Right ventricle myocardium inferior (tissue), 1 donor: ENCODE results near the gene PLA2G4B. TPM values are rescaled to one million over a fixed set of nuclear protein-coding genes. Genes with fewer than 3 reads are reported as not detected.

Source experiments
- ATAC-seq: fragments of 200-7000 bp; cut with Tn5 transposase; one replicate; pipeline ENCODE4 v1.9.1; 2020; ENCODE audit warnings: mild to moderate bottlenecking, moderate library complexity
- DNase-seq: peaks from one replicate; pipeline ENCODE4 v3.0.0; 2021; ENCODE audit errors: missing footprints
- intact Hi-C: fragments of 100-400 bp; cut with DNase I; formaldehyde crosslinking; loops from one replicate; pipeline ENCODE4 v1.11.0; 2022
- microRNA-seq: library from miRNA; unstranded; fragments of <30 nt; microRNA quantifications from one replicate; pipeline ENCODE4 v1.2.0, GENCODE V29; 2020
- total RNA-seq: library from RNA; stranded (reverse); fragmentation: NEBNext Ultra II Directional; extraction: Animal tissue kit (Norgen Biotek cat#: 25700); gene quantifications from one replicate; pipeline ENCODE4 v1.2.1, GENCODE V29; 2021
- donor health status: DM: no; HTN: yes; CAD: no; lungs with severe emphysema.

PLA2G4B gene
- total RNA-seq, 1 donor from 2014 or later = 5.8 TPM

DNA sequence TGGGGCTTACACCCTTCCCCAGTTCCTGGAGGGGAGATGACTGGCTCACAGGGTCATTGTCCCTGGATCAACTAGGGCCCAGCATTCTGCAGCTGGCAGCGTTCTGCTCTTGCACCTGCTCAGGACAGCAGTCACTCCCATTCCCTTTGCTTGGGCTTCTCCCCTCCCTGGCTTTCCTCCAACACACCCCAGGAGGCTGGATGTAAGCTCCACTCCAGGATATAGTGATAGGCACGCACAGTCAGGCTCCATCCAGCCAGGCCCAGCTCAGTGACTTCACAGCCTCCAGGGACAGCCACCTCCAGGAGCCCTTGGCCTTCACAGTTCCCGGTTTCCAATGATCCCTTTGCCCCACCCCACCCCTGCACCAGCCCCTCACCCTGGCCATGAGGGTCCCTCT is 53.3 kb downstream of the PLA2G4B start:
- DNase-seq = no peak
- intact Hi-C loops = no loop called here

DNA sequence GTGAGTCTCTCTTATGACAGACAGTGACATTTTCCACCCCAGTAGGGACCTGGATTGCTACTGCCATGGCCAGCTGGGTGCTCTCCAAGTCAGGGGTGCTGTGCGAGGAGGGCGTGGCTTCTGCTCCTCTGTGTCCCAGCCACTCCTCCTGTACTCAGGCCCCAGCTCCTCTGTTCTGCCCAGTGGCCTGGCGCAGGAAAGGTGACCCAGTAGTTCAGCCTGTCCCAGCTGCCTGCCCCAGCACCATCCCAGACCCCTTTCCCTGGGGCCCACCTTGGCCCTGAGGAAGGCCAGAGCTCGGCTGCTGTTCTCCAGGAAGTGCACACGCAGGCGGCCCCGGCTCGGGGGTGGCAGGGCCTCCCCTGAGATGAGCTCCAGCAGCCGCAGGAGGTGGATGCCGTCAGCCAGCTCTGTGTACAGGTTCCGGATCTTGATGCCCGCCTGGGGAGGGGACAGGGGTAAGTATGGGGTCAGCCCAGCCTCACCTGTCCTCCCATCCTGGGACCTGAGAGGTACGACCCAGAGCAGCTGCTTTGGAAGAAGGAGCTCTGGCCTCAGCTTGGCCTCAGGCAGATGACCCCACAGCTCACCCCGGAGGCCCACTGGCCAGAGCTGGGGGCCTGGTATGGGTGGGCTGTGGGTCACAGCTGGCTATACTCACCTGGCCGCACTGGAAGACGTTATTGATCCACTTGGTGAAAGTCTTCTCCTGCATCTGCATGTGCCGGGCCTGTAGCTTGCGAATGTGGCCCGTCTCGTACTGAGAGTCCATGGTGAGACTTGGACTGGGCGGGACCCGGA is 54.2 kb downstream of the PLA2G4B start:
- ATAC-seq (peak; percentile 81), DNase-seq (peak; percentile 86)
- intact Hi-C loops = no loop called here

More for the DNA sequence above, 53.3 kb downstream of the PLA2G4B start:
- ATAC-seq = no peak

DNA sequence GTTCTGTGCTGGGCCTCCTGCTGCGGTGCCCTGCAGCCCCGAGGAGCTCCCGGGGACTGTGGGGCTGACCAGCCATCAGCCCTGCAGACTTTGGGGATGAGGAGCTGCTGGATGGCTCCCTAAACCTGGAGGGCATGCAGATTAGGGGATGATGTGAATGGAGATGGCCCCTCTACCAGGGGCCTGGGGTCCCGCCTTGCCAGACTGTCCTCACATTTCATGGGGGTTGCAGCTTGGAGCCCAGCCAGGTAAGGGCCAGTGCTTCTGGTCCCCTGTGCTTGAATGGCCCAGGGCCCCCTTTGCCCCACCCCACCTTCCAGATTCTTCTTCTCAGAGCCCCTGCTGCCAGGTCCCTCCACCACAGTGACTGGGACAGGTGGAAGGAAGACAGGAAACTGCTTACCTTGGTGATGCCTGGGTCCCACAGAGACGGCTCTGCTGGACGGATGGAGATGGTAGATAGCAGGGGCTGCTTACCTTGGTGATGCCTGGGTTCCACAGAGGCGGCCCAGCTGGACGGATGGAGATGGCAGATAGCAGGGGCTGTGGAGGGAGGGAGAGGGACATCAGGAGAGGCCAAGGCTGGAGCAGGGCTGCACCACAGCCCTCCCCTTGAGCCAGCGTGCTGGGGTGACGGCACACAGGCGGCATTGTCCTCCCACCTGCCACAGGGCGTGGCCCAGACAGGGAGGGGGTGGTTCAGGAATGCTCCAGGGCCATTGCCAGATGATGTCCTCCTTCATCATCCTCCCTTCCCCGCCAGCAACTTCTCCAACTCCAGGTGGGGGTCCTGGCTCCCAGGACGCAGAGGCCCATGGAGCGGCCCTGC is 55.0 kb downstream of the PLA2G4B start, which contains the start of gene SPTBN5:
Gene SPTBN5 (minus strand): TSS at position 632 of the 829 bp plus-strand sequence. CDS start 556 bp downstream, at position 76.
- no peak for DNase-seq
- intact Hi-C loops = loop anchor here (2.0 kb wide), 1 partner anchor 65 kb away; the partner anchor contains the start of gene JMJD7
- ATAC-seq = no peak

DNA sequence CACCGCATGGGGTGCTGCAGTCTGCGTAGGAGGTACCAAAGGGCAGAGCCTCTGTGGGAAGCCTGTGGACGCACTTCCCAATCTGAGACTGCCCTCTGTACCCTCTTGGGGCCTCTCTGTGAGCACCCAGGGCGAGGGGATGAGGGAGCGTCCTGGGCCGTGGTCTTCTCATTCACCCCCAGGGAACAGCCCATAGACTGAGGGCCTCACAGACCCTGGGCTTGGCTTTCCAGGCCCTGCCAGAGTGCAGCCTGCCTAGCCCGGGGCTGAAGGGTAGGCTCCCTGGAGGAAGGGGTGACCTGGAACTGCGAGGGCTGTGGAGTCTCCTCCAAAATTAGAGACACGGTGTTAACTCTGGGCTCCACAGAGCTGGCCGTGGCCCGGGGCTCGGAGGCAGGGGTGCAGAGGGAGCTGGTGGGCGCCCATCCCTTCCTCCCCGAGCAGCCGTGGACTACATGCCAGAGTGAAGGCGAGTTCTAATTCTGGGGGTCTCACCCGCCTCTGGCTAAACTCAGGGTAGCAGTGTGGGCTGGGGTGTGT is 55.7 kb downstream of the PLA2G4B start:
- intact Hi-C loops = loop anchor here (2.0 kb wide), 1 partner anchor 66 kb away; the partner anchor contains the start of gene JMJD7
- ATAC-seq (peak; percentile 1), DNase-seq (no peak)

DNA sequence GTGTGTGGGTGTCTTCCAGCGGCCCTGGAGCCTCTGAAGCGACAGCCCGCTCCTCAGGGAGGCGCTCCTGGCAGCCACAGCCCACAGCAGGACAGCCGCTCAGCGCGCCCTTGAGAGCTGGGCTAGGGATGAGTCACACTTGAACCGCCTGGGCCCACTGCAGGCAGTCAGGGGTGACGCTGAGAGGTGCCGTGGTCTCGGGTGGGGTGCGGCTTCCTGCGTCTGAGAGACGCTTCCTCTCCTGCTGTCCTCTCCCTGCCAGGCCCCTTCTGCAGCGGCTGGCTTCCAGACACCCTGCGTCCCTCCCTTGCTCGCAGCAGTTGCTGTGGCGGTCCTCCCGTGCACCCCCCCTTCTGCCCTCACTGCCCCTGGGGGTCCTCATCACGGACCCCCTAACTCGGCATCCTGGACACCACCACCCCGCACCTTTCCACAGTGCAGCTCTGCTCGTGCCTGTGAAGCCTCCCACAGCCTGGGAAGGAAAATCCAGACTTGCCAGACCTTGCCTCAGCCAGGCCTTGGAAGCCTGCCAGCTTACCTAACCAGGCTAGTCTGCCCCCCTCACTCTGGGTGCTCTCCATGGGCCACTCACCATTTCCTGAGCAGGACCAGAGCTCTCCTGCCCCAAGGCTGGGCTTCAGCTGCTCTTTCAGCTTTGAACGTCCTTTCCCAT is 56.3 kb downstream of the PLA2G4B start:
- peak; percentile 90 for DNase-seq
- ATAC-seq = peak; percentile 81
- intact Hi-C loops = loop anchor here (2.0 kb wide), 1 partner anchor 66 kb away; the partner anchor contains the start of gene JMJD7

DNA sequence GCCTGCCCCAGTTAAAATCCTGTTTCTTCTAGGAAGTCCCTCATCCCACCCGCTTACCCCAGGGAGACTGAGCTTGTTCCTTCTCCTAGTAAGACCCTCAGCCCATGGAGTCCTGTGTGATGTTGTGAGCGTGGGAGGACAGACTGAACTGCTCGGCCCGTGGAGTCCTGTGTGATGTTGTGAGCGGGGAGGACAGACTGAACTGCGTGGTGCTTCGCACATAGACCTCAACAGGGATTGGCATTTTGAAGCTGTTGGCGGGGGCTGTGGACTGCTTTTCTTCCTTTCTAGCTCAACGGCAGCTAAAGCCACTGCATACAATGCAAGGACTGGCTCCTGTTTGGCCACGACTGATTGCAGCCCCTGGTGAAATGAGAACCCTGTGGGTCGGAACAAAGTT is 56.8 kb downstream of the PLA2G4B start:
- ATAC-seq (no peak), DNase-seq (no peak)
- intact Hi-C loops = loop anchor here (2.0 kb wide), 1 partner anchor 67 kb away; the partner anchor contains the start of gene JMJD7

DNA sequence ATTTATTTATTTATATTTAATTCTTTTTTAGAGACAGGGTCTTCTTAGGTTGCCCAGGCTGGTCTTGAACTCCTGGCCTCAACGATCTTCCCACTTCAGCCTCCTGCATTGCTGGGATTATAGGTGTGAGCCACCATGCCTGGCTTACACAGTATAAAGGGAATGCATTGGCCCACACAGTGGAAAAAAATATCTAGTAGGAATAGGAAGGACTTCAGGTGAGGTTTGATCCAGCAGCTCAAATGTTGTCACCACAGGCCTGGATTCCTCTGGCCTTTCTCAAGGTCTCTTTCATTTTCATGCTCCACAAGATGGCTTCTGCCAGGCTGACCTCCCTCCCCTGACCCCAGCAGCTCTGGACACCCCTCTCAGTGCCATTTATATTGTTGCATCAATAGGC is 57.3 kb downstream of the PLA2G4B start:
- intact Hi-C loops = loop anchor here (2.0 kb wide), 1 partner anchor 67 kb away; the partner anchor contains the start of gene JMJD7
- DNase-seq (no peak), ATAC-seq (no peak)

DNA sequence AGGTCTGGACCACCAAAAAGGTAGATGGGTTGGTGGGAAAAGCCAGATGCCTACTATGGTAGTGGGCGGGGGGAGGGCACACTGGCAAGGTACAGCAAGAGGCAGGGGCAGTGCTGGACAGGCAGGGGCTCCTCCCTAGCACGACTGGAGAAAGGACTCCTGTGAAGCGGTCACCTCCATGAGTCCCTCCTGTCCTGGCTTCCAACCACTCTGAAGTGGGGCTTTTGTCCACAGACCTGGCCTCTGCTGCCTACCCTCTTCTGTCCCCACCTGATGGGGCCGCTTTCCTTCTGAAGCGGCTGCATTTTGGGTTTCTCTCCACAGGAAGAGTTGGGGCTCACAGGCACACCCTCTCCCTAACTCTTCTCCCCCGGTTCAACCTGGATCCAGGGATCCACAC is 57.9 kb downstream of the PLA2G4B start:
- intact Hi-C loops = no loop called here
- ATAC-seq (no peak), DNase-seq (no peak)

DNA sequence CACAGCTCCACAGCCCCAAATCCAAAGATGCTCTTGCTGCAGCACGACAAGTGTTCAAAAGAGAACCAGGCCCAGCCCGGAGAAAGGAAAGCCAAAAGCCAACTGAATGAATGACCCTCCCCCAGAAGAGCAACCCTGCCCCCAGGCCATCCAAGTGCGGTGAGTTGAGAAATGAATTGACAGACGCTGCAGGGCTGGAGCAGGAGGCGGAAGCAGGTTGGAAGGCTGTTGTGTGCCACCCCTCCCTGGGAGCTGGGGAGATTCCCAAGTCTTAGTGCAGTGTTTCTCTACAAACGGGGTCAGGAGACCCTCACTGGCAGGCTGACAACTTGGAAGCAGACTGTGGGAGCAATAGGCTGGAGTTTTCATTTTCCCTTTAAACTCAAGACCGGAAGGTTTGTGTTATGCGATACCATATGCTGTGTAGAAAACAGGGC is 58.7 kb downstream of the PLA2G4B start:
- ATAC-seq (no peak), DNase-seq (no peak)
- intact Hi-C loops = no loop called here

Small RNA genes within 50 kb of the gene (microRNA-seq; reads per million reads assigned to microRNA genes)
- not detected for gene MIR4310

Other genes starting within 250 kb of the PLA2G4B start
- 30.2 TPM for gene MGA, start 178.4 kb upstream of the PLA2G4B start, total RNA-seq
- gene MAPKBP1, start 64.4 kb upstream of the PLA2G4B start, total RNA-seq = 14.4 TPM
- 12.6 TPM for gene JMJD7, start 10.8 kb upstream of the PLA2G4B start, total RNA-seq
- 3.5 TPM for gene SPTBN5, start 55.2 kb downstream of the PLA2G4B start, total RNA-seq
- 55.5 TPM for gene EHD4, start 133.7 kb downstream of the PLA2G4B start, total RNA-seq
- 0.05 TPM for gene PLA2G4E, start 182.2 kb downstream of the PLA2G4B start, total RNA-seq